ENCODE data around the gene NUAK1. TPM values are rescaled to one million over a fixed set of nuclear protein-coding genes. Genes with fewer than 3 reads are reported as not detected.
"Not testable (repeated sequence)": the region's sequence is repeated elsewhere in the genome, so short reads cannot be mapped to it uniquely, and the experiment has no call there.

The NUAK1 gene
- total RNA-seq, 2 experiments from 2014 or later, result not detected

- Mint-ChIP-seq H3K27me3 (ENCODE audit: low read depth) (peaks cover 39% of the 10 kb centered on the region), H3K4me1 (ENCODE audit: low read depth) (no peaks in the 10 kb centered on the region), H3K36me3 (ENCODE audit: low read depth) (no peaks in the 10 kb centered on the region), H3K27ac (no peak overlapping the region), H3K4me3 (no peak overlapping the region), H3K9me3 (ENCODE audit: insufficient read depth) (no peaks in the 10 kb centered on the region)
- no peak for DNase-seq
- ChIA-PET POLR2A (no interaction called here), CTCF (no interaction called here)
- ATAC-seq, result no peak
Observed at GRCh38 chr12:106144847-106145246, 6.1 kb upstream of the NUAK1 start.

GRCh38 chr12:106142591-106143261 is 4.0 kb upstream of the NUAK1 start:
- ChIA-PET POLR2A (no interaction called here), CTCF (no interaction called here)
- Mint-ChIP-seq H3K9me3 (ENCODE audit: insufficient read depth) (no peaks in the 10 kb centered on the region), H3K27ac (no peak overlapping the region), H3K4me3 (no peak overlapping the region), H3K27me3 (ENCODE audit: low read depth) (peaks cover 40% of the 10 kb centered on the region), H3K4me1 (ENCODE audit: low read depth) (no peaks in the 10 kb centered on the region), H3K36me3 (ENCODE audit: low read depth) (no peaks in the 10 kb centered on the region)
- no peak for ATAC-seq
- DNase-seq, result no peak

GRCh38 chr12:106141920-106142319 is 3.2 kb upstream of the NUAK1 start:
- H3K27ac Mint-ChIP-seq; H3K4me3 Mint-ChIP-seq; H3K4me1 Mint-ChIP-seq (ENCODE audit: low read depth); H3K36me3 Mint-ChIP-seq (ENCODE audit: low read depth); DNase-seq; H3K9me3 Mint-ChIP-seq (ENCODE audit: insufficient read depth); CTCF ChIA-PET; POLR2A ChIA-PET; ATAC-seq: not testable (repeated sequence)
- H3K27me3 Mint-ChIP-seq (ENCODE audit: low read depth), result peaks cover 46% of the 10 kb centered on the region

GRCh38 chr12:106141452-106141851 is 2.7 kb upstream of the NUAK1 start:
- Mint-ChIP-seq H3K4me1 (ENCODE audit: low read depth) (no peaks in the 10 kb centered on the region), H3K27me3 (ENCODE audit: low read depth) (peaks cover 47% of the 10 kb centered on the region), H3K4me3 (no peak overlapping the region), H3K9me3 (ENCODE audit: insufficient read depth) (no peaks in the 10 kb centered on the region), H3K27ac (no peak overlapping the region), H3K36me3 (ENCODE audit: low read depth) (no peaks in the 10 kb centered on the region)
- ATAC-seq, result no peak
- ChIA-PET POLR2A (no interaction called here), CTCF (no interaction called here)
- DNase-seq, result no peak

GRCh38 chr12:106141003-106141402 is 2.2 kb upstream of the NUAK1 start:
- DNase-seq, result no peak
- ATAC-seq, result no peak
- CTCF ChIA-PET, result no interaction called here
- Mint-ChIP-seq H3K27ac (no peak overlapping the region), H3K36me3 (ENCODE audit: low read depth) (no peaks in the 10 kb centered on the region), H3K4me3 (no peak overlapping the region), H3K27me3 (ENCODE audit: low read depth) (peaks cover 50% of the 10 kb centered on the region), H3K9me3 (ENCODE audit: insufficient read depth) (no peaks in the 10 kb centered on the region), H3K4me1 (ENCODE audit: low read depth) (no peaks in the 10 kb centered on the region)
- POLR2A ChIA-PET, result no interaction called here

- ChIA-PET POLR2A (no interaction called here), CTCF (interaction anchor here (1.0 kb wide), 1 partner anchor 720 kb away, joined by 3 read pairs; no protein-coding TSS in a partner anchor)
- no peak overlapping the region for H3K4me3 Mint-ChIP-seq
- H3K4me1 Mint-ChIP-seq (ENCODE audit: low read depth), result no peaks in the 10 kb centered on the region
- ATAC-seq (no peak), DNase-seq (no peak)
- no peaks in the 10 kb centered on the region for H3K9me3 Mint-ChIP-seq (ENCODE audit: insufficient read depth)
- no peaks in the 10 kb centered on the region for H3K36me3 Mint-ChIP-seq (ENCODE audit: low read depth)
- H3K27ac Mint-ChIP-seq, result no peak overlapping the region
- H3K27me3 Mint-ChIP-seq (ENCODE audit: low read depth), result peaks cover 48% of the 10 kb centered on the region
Observed at GRCh38 chr12:106140223-106140986, 1.7 kb upstream of the NUAK1 start.

GRCh38 chr12:106139422-106140171 is 843 bp upstream of the NUAK1 start:
- ATAC-seq, result no peak
- peaks cover 49% of the 10 kb centered on the region for H3K27me3 Mint-ChIP-seq (ENCODE audit: low read depth)
- no peaks in the 10 kb centered on the region for H3K36me3 Mint-ChIP-seq (ENCODE audit: low read depth)
- no peaks in the 10 kb centered on the region for H3K4me1 Mint-ChIP-seq (ENCODE audit: low read depth)
- H3K27ac Mint-ChIP-seq, result no peak overlapping the region
- no peak overlapping the region for H3K4me3 Mint-ChIP-seq
- no peaks in the 10 kb centered on the region for H3K9me3 Mint-ChIP-seq (ENCODE audit: insufficient read depth)
- ChIA-PET POLR2A (no interaction called here), CTCF (interaction anchor here (1.0 kb wide), 1 partner anchor 719 kb away, joined by 3 read pairs; no protein-coding TSS in a partner anchor)
- no peak for DNase-seq

- CTCF ChIA-PET, result interaction anchor here (0.9 kb wide), 1 partner anchor 718 kb away, joined by 3 read pairs; no protein-coding TSS in a partner anchor
- DNase-seq, result no peak
- Mint-ChIP-seq H3K27ac (no peak overlapping the region), H3K27me3 (ENCODE audit: low read depth) (peaks cover 58% of the 10 kb centered on the region), H3K9me3 (ENCODE audit: insufficient read depth) (no peaks in the 10 kb centered on the region), H3K36me3 (ENCODE audit: low read depth) (no peaks in the 10 kb centered on the region), H3K4me3 (no peak overlapping the region), H3K4me1 (ENCODE audit: low read depth) (no peaks in the 10 kb centered on the region)
- POLR2A ChIA-PET, result no interaction called here
- ATAC-seq, result no peak
Observed at GRCh38 chr12:106138357-106138632, 459 bp downstream of the NUAK1 start.

- Mint-ChIP-seq H3K27me3 (ENCODE audit: low read depth) (peaks cover 60% of the 10 kb centered on the region), H3K36me3 (ENCODE audit: low read depth) (no peaks in the 10 kb centered on the region), H3K9me3 (ENCODE audit: insufficient read depth) (no peaks in the 10 kb centered on the region), H3K4me1 (ENCODE audit: low read depth) (no peaks in the 10 kb centered on the region), H3K27ac (no peak overlapping the region), H3K4me3 (no peak overlapping the region)
- no peak for ATAC-seq
- DNase-seq, result no peak
- ChIA-PET CTCF (interaction anchor here (0.8 to 2.1 kb wide), 8 partner anchors 8 to 717 kb away, joined by 3 to 19 read pairs (median 4); no protein-coding TSS in a partner anchor), POLR2A (no interaction called here)
Observed at GRCh38 chr12:106137530-106138356, 1.0 kb downstream of the NUAK1 start.

GRCh38 chr12:106136263-106136662 is 2.5 kb downstream of the NUAK1 start:
- no peaks in the 10 kb centered on the region for H3K9me3 Mint-ChIP-seq (ENCODE audit: insufficient read depth)
- POLR2A ChIA-PET, result no interaction called here
- H3K27ac Mint-ChIP-seq, result no peak overlapping the region

GRCh38 chr12:106135781-106136180 is 3.0 kb downstream of the NUAK1 start:
- no peak for ATAC-seq
- Mint-ChIP-seq H3K27me3 (ENCODE audit: low read depth) (peaks cover 54% of the 10 kb centered on the region), H3K9me3 (ENCODE audit: insufficient read depth) (no peaks in the 10 kb centered on the region), H3K36me3 (ENCODE audit: low read depth) (no peaks in the 10 kb centered on the region), H3K27ac (no peak overlapping the region), H3K4me1 (ENCODE audit: low read depth) (no peaks in the 10 kb centered on the region), H3K4me3 (no peak overlapping the region)
- CTCF ChIA-PET, result interaction anchor here (0.7 to 4.2 kb wide), 18 partner anchors 9 to 716 kb away, joined by 3 to 50 read pairs (median 4); no protein-coding TSS in a partner anchor
- POLR2A ChIA-PET, result no interaction called here
- no peak for DNase-seq

More at GRCh38 chr12:106136263-106136662, 2.5 kb downstream of the NUAK1 start:
- ATAC-seq (peak; percentile 45), DNase-seq (peak; percentile 80)
- CTCF ChIA-PET, result interaction anchor here (0.7 to 4.2 kb wide), 19 partner anchors 10 to 717 kb away, joined by 3 to 50 read pairs (median 4); no protein-coding TSS in a partner anchor
- Mint-ChIP-seq H3K36me3 (ENCODE audit: low read depth) (no peaks in the 10 kb centered on the region), H3K4me3 (no peak overlapping the region), H3K27me3 (ENCODE audit: low read depth) (peaks cover 56% of the 10 kb centered on the region), H3K4me1 (ENCODE audit: low read depth) (no peaks in the 10 kb centered on the region)

Measured in activated CD8-positive, alpha-beta T cell treated with anti-CD3 and anti-CD28 coated beads, Interleukin-2, amount 10 ng/mL, durations not matched to agents 7 days and 5 days (primary cell).